Smooth muscle cell of trachea (primary cell): ENCODE measurements around the gene SDR39U1. TPM values are rescaled to one million over a fixed set of nuclear protein-coding genes. Genes with fewer than 3 reads are reported as not detected.

Experiments
- total RNA-seq: library from RNA; depleted of rRNA; stranded (reverse); fragments of >200 nt; gene quantifications from 2 replicates; pipeline ENCODE4 v1.2.1, GENCODE V29; 2014

The SDR39U1 gene
- 12.4 and 16.4 TPM in 2 replicates for total RNA-seq

GRCh38 chr14:24442240-24443052 lies at the start of gene SDR39U1:
SDR39U1 (minus strand) TSS chr14:24442776; CDS start chr14:24442769, 7 bp downstream.

GRCh38 chr14:24429395-24430142 lies 13.0 kb downstream of the SDR39U1 start, which contains the start of the genes CBLN3 and KHNYN:
CBLN3 (minus strand) TSS chr14:24429668; CDS start chr14:24429054, 614 bp downstream.
KHNYN (plus strand) TSS chr14:24429954; CDS start chr14:24430731, 777 bp downstream.

GRCh38 chr14:24398653-24399446 lies 43.7 kb downstream of the SDR39U1 start, which contains the start of gene NYNRIN:
NYNRIN (plus strand) TSS chr14:24399003; CDS start chr14:24399247, 244 bp downstream.

Other genes starting within 250 kb of the SDR39U1 start
- gene TM9SF1, start 247.3 kb downstream of the SDR39U1 start, total RNA-seq = 87.0 and 90.6 TPM in 2 replicates
- not detected in 2 replicates for gene TSSK4, start 237.1 kb downstream of the SDR39U1 start, total RNA-seq
- gene CHMP4A, start 229.3 kb downstream of the SDR39U1 start, total RNA-seq = 27.6 and 44.5 TPM in 2 replicates
- gene MDP1, start 226.7 kb downstream of the SDR39U1 start, total RNA-seq = 11.1 and 25.5 TPM in 2 replicates
- gene NEDD8, start 210.4 kb downstream of the SDR39U1 start, total RNA-seq = 143 and 203 TPM in 2 replicates
- gene GMPR2, start 209.8 kb downstream of the SDR39U1 start, total RNA-seq = 94.2 and 119 TPM in 2 replicates
- gene TINF2, start 200.2 kb downstream of the SDR39U1 start, total RNA-seq = 68.9 and 83.2 TPM in 2 replicates
- 0.83 and 1.5 TPM in 2 replicates for gene TGM1, start 179.6 kb downstream of the SDR39U1 start, total RNA-seq
- gene RABGGTA, start 171.2 kb downstream of the SDR39U1 start, total RNA-seq = 23.3 and 31.6 TPM in 2 replicates
- gene DHRS1, start 143.0 kb downstream of the SDR39U1 start, total RNA-seq = 19.8 and 22.1 TPM in 2 replicates
- gene NOP9, start 142.9 kb downstream of the SDR39U1 start, total RNA-seq = 19.3 and 25.1 TPM in 2 replicates
- 1.5 and 2.6 TPM in 2 replicates for gene CIDEB, start 134.8 kb downstream of the SDR39U1 start, total RNA-seq
- 3.8 and 4.6 TPM in 2 replicates for gene LTB4R2, start 132.6 kb downstream of the SDR39U1 start, total RNA-seq
- 0.87 and 4.1 TPM in 2 replicates for gene LTB4R, start 131.3 kb downstream of the SDR39U1 start, total RNA-seq
- 9.6 and 11.7 TPM in 2 replicates for gene ADCY4, start 107.7 kb downstream of the SDR39U1 start, total RNA-seq
- 2.9 and 6.8 TPM in 2 replicates for gene RIPK3, start 102.8 kb downstream of the SDR39U1 start, total RNA-seq
- gene NFATC4, start 74.6 kb downstream of the SDR39U1 start, total RNA-seq = 108 and 149 TPM in 2 replicates
- gene NYNRIN, start 43.8 kb downstream of the SDR39U1 start, total RNA-seq = 20.4 and 42.7 TPM in 2 replicates
- 4.1 and 11.4 TPM in 2 replicates for gene CBLN3, start 13.1 kb downstream of the SDR39U1 start, total RNA-seq
- gene KHNYN, start 12.8 kb downstream of the SDR39U1 start, total RNA-seq = 55.3 and 67.8 TPM in 2 replicates
- not detected in 2 replicates for gene CMA1, start 65.5 kb upstream of the SDR39U1 start, total RNA-seq
- gene CTSG, start 133.5 kb upstream of the SDR39U1 start, total RNA-seq = not detected in 2 replicates
- gene GZMH, start 166.9 kb upstream of the SDR39U1 start, total RNA-seq = not detected in 2 replicates
- gene GZMB, start 191.4 kb upstream of the SDR39U1 start, total RNA-seq = not detected in 2 replicates